Panc1 (cell line): ENCODE measurements around the gene CREBRF.

Experiments used
- CTCF ChIP-seq: fragments of 450-650 bp; IDR thresholded peaks from 2 replicates; pipeline ENCODE4 v1.5.1; 2017; ENCODE audit warnings: mild to moderate bottlenecking
- POLR2AphosphoS5 ChIP-seq: IDR thresholded peaks from 2 replicates; pipeline ENCODE4 v1.6.1; 2012; ENCODE audit warnings: mild to moderate bottlenecking, low read depth, low read length, moderate library complexity

- TF ChIP-seq POLR2AphosphoS5 (no peak), CTCF (no peak)
These were observed 970 bp upstream of the CREBRF start for GRCh38 chr5:173055042-173055721.
